Uterus (tissue), 4 donors: ENCODE measurements around the gene CHST11. TPM values are rescaled to one million over a fixed set of nuclear protein-coding genes. Genes with fewer than 3 reads are reported as not detected.

Source experiments
- DNase-seq, 2 donors: peaks; one replicate each; pipeline ENCODE4 v3.0.0-alpha.2; 2019 to 2020
- H3K27ac ChIP-seq, 2 donors: fragments of 200-600 bp; sonication (generic); 1 replicate in 1 of 2; 2 replicates in 1 of 2; pipeline ENCODE4 v1.5.1; 2016 to 2018
- H3K27me3 ChIP-seq, 2 donors: fragments of 200-600 bp; sonication (generic); one replicate each; pipeline ENCODE4 v1.5.1; 2018 to 2019; ENCODE audit warnings: control low read depth in 1 of 2
- H3K36me3 ChIP-seq, 2 donors: fragments of 200-600 bp; sonication (generic); one replicate each; pipeline ENCODE4 v1.5.1; 2019; ENCODE audit warnings: control low read depth in 1 of 2
- H3K4me1 ChIP-seq, 2 donors: fragments of 200-600 bp; sonication (generic); one replicate each; pipeline ENCODE4 v1.5.1; 2018 to 2019; ENCODE audit warnings: control low read depth in 1 of 2
- H3K4me3 ChIP-seq, 2 donors: fragments of 200-600 bp; sonication (generic); 1 replicate in 1 of 2; 2 replicates in 1 of 2; pipeline ENCODE4 v1.5.1; 2018 to 2019; ENCODE audit warnings: mild to moderate bottlenecking in 1 of 2
- H3K9me3 ChIP-seq, 2 donors: fragments of 200-600 bp; sonication (generic); one replicate each; pipeline ENCODE4 v1.5.1; 2019; ENCODE audit warnings: control low read depth in 1 of 2
- CTCF ChIP-seq, 4 experiments: fragments of 200-600 bp in 2 of 4; fragments of 450-650 bp in 2 of 4; sonication (generic) in 2 of 4; IDR thresholded peaks; one replicate each; pipeline ENCODE4 v1.5.1; 2016 to 2019; ENCODE audit warnings: antibody characterized with exemption in 4 of 4, mild to moderate bottlenecking in 2 of 4, moderate library complexity in 1 of 4
- POLR2A ChIP-seq, 2 donors: fragments of 450-650 bp; IDR thresholded peaks; one replicate each; pipeline ENCODE4 v1.6.1; 2016; ENCODE audit warnings: antibody characterized with exemption in 2 of 2, mild to moderate bottlenecking in 1 of 2, moderate library complexity in 1 of 2
- intact Hi-C: fragments of 100-400 bp; cut with DNase I; formaldehyde crosslinking; loops from one replicate; pipeline ENCODE4 v1.15.1; 2023; ENCODE audit warnings: low total_unique reads
- total RNA-seq, 4 donors: library from RNA; depleted of rRNA in 3 of 4; stranded (reverse); fragments of >200 nt in 3 of 4; gene quantifications; one replicate each; pipeline versions ENCODE4 v1.1.0 to v1.2.4, GENCODE V29; 2014 to 2023
- donor health status: DM: yes; HTN: yes; CAD: no.

CHST11 gene
- total RNA-seq, 4 donors from 2014 or later, result 21.0 to 82.1 (median 58.7) TPM

GRCh38 chr12:104747330-104747729 is 290.6 kb downstream of the CHST11 start:
- Histone ChIP-seq H3K36me3 (no peaks in the 10 kb centered on the region), H3K27me3 (no peaks in the 10 kb centered on the region), H3K9me3 (no peaks in the 10 kb centered on the region), H3K27ac (no peak overlapping the region), H3K4me3 (no peak overlapping the region), H3K4me1 (peaks cover 0 to 7% of the 10 kb centered on the region in 2 donors)
- no peak for DNase-seq
- intact Hi-C loops, result no loop called here
- TF ChIP-seq POLR2A (IDR thresholded peaks at IDR 0.05), result no peak
- TF ChIP-seq CTCF (IDR thresholded peaks at IDR 0.05), result no peak

GRCh38 chr12:104747955-104748354 is 291.2 kb downstream of the CHST11 start:
- H3K27ac ChIP-seq, result no peak overlapping the region
- peaks cover 0 to 7% of the 10 kb centered on the region in 2 donors for H3K4me1 ChIP-seq
- no peaks in the 10 kb centered on the region for H3K36me3 ChIP-seq
- no peaks in the 10 kb centered on the region for H3K27me3 ChIP-seq
- TF ChIP-seq POLR2A (IDR thresholded peaks at IDR 0.05) (no peak), CTCF (IDR thresholded peaks at IDR 0.05) (no peak)
- no peak for DNase-seq
- no peaks in the 10 kb centered on the region for H3K9me3 ChIP-seq
- intact Hi-C loops, result no loop called here
- no peak overlapping the region for H3K4me3 ChIP-seq

- H3K36me3 ChIP-seq, result no peaks in the 10 kb centered on the region
- no peaks in the 10 kb centered on the region for H3K9me3 ChIP-seq
- DNase-seq, result no peak
- no peaks in the 10 kb centered on the region for H3K27me3 ChIP-seq
- H3K4me3 ChIP-seq, result no peak overlapping the region
- peaks cover 0 to 7% of the 10 kb centered on the region in 2 donors for H3K4me1 ChIP-seq
- intact Hi-C loops, result no loop called here
- no peak overlapping the region for H3K27ac ChIP-seq
- TF ChIP-seq CTCF (IDR thresholded peaks at IDR 0.05) (no peak), POLR2A (IDR thresholded peaks at IDR 0.05) (no peak)
Observed at GRCh38 chr12:104748356-104748755, 291.6 kb downstream of the CHST11 start.

- Histone ChIP-seq H3K9me3 (no peaks in the 10 kb centered on the region), H3K4me3 (no peak overlapping the region), H3K36me3 (no peaks in the 10 kb centered on the region), H3K4me1 (peaks cover 0 to 7% of the 10 kb centered on the region in 2 donors), H3K27ac (no peak overlapping the region), H3K27me3 (no peaks in the 10 kb centered on the region)
- TF ChIP-seq POLR2A (IDR thresholded peaks at IDR 0.05) (no peak), CTCF (IDR thresholded peaks at IDR 0.05) (no peak)
- DNase-seq, result peak in 1 of 2 donors; percentile 31
- intact Hi-C loops, result no loop called here
Observed at GRCh38 chr12:104748790-104749189, 292.0 kb downstream of the CHST11 start.

GRCh38 chr12:104749545-104749944 is 292.8 kb downstream of the CHST11 start:
- H3K27ac ChIP-seq, result no peak overlapping the region
- H3K36me3 ChIP-seq, result no peaks in the 10 kb centered on the region
- no peaks in the 10 kb centered on the region for H3K27me3 ChIP-seq
- H3K9me3 ChIP-seq, result no peaks in the 10 kb centered on the region
- H3K4me1 ChIP-seq, result peaks cover 0 to 7% of the 10 kb centered on the region in 2 donors
- no peak for DNase-seq
- no peak for TF ChIP-seq POLR2A (IDR thresholded peaks at IDR 0.05)
- TF ChIP-seq CTCF (IDR thresholded peaks at IDR 0.05), result no peak
- intact Hi-C loops, result no loop called here
- no peak overlapping the region for H3K4me3 ChIP-seq
